SK-N-SH (cell line): ENCODE data around the gene PEX10.

Experiments
- POLR2AphosphoS5 ChIP-seq: IDR thresholded peaks from 2 replicates; pipeline ENCODE4 v1.6.1; 2012; ENCODE audit warnings: low read depth, low read length
- REST ChIP-seq: IDR thresholded peaks from 2 replicates; pipeline ENCODE4 v1.6.1; 2012; ENCODE audit warnings: mild to moderate bottlenecking, low read depth, low read length, moderate library complexity
- TF ChIP-seq, protein P1 (sequence below): fragments of 200-600 bp; sonication (generic); IDR thresholded peaks from 2 replicates; pipeline ENCODE4 v1.6.1; 2017; ENCODE audit warnings: antibody characterized with exemption, mild to moderate bottlenecking, moderate library complexity
- TF ChIP-seq, protein P2 (sequence below): IDR thresholded peaks from 2 replicates; pipeline ENCODE4; 2012

DNA sequence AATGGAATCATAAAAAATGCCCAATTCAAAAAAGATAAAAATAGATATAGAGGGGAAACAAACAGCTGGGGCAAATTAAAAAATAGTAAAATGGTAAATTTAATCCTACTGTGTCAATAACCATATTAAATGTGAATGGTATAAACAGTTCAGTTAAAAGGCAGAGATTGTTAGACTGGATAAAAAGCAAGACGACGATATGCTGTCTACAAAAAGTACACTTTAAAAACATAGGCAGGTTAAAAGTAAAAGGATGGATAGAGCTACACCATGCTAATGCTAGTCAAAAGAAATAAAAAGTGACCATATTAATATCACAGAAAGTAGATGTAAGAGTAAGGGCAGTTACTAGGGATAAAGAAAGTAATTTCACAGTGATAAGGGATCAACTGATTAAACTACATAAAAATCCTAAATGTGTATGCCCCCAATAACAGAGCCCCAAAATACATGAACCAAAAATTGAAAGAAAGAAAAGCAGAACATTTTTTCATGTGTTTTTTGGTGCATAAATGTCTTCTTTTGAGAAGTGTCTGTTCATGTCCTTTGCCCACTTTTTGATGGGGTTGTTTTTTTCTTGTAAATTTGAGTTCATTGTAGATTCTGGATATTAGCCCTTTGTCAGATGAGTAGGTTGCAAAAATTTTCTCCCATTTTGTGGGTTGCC is 48.4 kb downstream of the PEX10 start:
- TF ChIP-seq POLR2AphosphoS5 (no peak), REST (no peak)
- TF ChIP-seq, protein P1, sequence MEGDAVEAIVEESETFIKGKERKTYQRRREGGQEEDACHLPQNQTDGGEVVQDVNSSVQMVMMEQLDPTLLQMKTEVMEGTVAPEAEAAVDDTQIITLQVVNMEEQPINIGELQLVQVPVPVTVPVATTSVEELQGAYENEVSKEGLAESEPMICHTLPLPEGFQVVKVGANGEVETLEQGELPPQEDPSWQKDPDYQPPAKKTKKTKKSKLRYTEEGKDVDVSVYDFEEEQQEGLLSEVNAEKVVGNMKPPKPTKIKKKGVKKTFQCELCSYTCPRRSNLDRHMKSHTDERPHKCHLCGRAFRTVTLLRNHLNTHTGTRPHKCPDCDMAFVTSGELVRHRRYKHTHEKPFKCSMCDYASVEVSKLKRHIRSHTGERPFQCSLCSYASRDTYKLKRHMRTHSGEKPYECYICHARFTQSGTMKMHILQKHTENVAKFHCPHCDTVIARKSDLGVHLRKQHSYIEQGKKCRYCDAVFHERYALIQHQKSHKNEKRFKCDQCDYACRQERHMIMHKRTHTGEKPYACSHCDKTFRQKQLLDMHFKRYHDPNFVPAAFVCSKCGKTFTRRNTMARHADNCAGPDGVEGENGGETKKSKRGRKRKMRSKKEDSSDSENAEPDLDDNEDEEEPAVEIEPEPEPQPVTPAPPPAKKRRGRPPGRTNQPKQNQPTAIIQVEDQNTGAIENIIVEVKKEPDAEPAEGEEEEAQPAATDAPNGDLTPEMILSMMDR: no peak
- TF ChIP-seq, protein P2, sequence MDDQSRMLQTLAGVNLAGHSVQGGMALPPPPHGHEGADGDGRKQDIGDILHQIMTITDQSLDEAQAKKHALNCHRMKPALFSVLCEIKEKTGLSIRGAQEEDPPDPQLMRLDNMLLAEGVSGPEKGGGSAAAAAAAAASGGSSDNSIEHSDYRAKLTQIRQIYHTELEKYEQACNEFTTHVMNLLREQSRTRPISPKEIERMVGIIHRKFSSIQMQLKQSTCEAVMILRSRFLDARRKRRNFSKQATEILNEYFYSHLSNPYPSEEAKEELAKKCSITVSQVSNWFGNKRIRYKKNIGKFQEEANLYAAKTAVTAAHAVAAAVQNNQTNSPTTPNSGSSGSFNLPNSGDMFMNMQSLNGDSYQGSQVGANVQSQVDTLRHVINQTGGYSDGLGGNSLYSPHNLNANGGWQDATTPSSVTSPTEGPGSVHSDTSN: no peak
